Testis (tissue), 3 donors: ENCODE data around the gene SDK1. TPM values are rescaled to one million over a fixed set of nuclear protein-coding genes. Genes with fewer than 3 reads are reported as not detected.

Source experiments
- DNase-seq: peaks from one replicate; pipeline ENCODE4 v3.0.0-alpha.2; 2019
- H3K27ac ChIP-seq, 2 donors: fragments of 200-600 bp; sonication (generic); one replicate each; pipeline ENCODE4 v1.5.1; 2019
- H3K27me3 ChIP-seq: fragments of 200-600 bp; sonication (generic); one replicate; pipeline ENCODE4 v1.5.1; 2019
- H3K36me3 ChIP-seq: fragments of 200-600 bp; sonication (generic); one replicate; pipeline ENCODE4 v1.5.1; 2017; ENCODE audit warnings: low read depth; ENCODE audit errors: missing control alignments
- H3K4me1 ChIP-seq: fragments of 200-600 bp; sonication (generic); one replicate; pipeline ENCODE4 v1.5.1; 2019
- H3K4me3 ChIP-seq, 2 donors: fragments of 200-600 bp; sonication (generic); one replicate each; pipeline ENCODE4 v1.5.1; 2017 to 2019
- H3K9me3 ChIP-seq: fragments of 200-600 bp; sonication (generic); one replicate; pipeline ENCODE4 v1.5.1; 2017
- CTCF ChIP-seq, 3 experiments: fragments of 450-650 bp in 2 of 3; fragments of 200-600 bp in 1 of 3; sonication (generic) in 1 of 3; IDR thresholded peaks; one replicate each; pipeline ENCODE4 v1.5.1; 2016 to 2019; ENCODE audit warnings: antibody characterized with exemption in 3 of 3, mild to moderate bottlenecking in 2 of 3, moderate library complexity in 1 of 3
- POLR2A ChIP-seq: fragments of 450-650 bp; IDR thresholded peaks from one replicate; pipeline ENCODE4 v1.6.1; 2017; ENCODE audit warnings: antibody characterized with exemption, mild to moderate bottlenecking, moderate library complexity
- WGBS, 2 donors: methylation state at CpG; one replicate each; pipeline ENCODE4 v1.1.5; 2018; 5-methylcytosine and 5-hydroxymethylcytosine counted together
- intact Hi-C: fragments of 100-400 bp; cut with DNase I; formaldehyde crosslinking; loops from one replicate; pipeline ENCODE4 v1.15.1; 2023; ENCODE audit warnings: low total_unique reads
- polyA plus RNA-seq: library from polyadenylated mRNA; stranded (reverse); fragments of 350-450 nt; fragmentation: Illumina TruSeq; extraction: RNeasy Lipid Tissue Mini Kit (QIAGEN cat#74804); gene quantifications from one replicate; pipeline ENCODE4 v1.2.3, GENCODE V29; 2014; ENCODE audit warnings: low read depth, low replicate concordance; ENCODE audit not compliant: insufficient read depth
- total RNA-seq, 2 donors: library from RNA; depleted of rRNA; stranded (reverse); fragments of >200 nt; gene quantifications; one replicate each; pipeline ENCODE4 v1.2.3, GENCODE V29; 2016

The SDK1 gene
- total and polyA plus RNA-seq, 3 donors from 2014 or later = 20.0 to 36.2 (median 24.9) TPM

- Histone ChIP-seq H3K4me1 (no peaks in the 10 kb centered on the region), H3K4me3 (no peak overlapping the region), H3K27ac (no peak overlapping the region), H3K36me3 (no peaks in the 10 kb centered on the region), H3K9me3 (no peaks in the 10 kb centered on the region), H3K27me3 (no peaks in the 10 kb centered on the region)
- DNase-seq = no peak
- WGBS, 2 donors = 87 to 88% methylated on average over 26 of the region's 26 CpGs
- intact Hi-C loops = no loop called here
- TF ChIP-seq POLR2A (no peak), CTCF (IDR thresholded peaks at IDR 0.05) (no peak)
Observed at GRCh38 chr7:3880228-3880987, 579.4 kb downstream of the SDK1 start.

GRCh38 chr7:3882782-3883181 lies 581.7 kb downstream of the SDK1 start:
- H3K36me3 ChIP-seq = no peaks in the 10 kb centered on the region
- intact Hi-C loops = no loop called here
- no peak for DNase-seq
- H3K27me3 ChIP-seq = no peaks in the 10 kb centered on the region
- TF ChIP-seq POLR2A = no peak
- no peak for TF ChIP-seq CTCF (IDR thresholded peaks at IDR 0.05)
- no peaks in the 10 kb centered on the region for H3K9me3 ChIP-seq
- H3K4me3 ChIP-seq = no peak overlapping the region
- no peak overlapping the region for H3K27ac ChIP-seq
- 93 to 99% methylated on average over 5 of the region's 5 CpGs for WGBS, 2 donors
- no peaks in the 10 kb centered on the region for H3K4me1 ChIP-seq

- Histone ChIP-seq H3K4me1 (no peaks in the 10 kb centered on the region), H3K36me3 (no peaks in the 10 kb centered on the region)
- 91 to 92% methylated on average over 6 of the region's 6 CpGs for WGBS, 2 donors
Observed at GRCh38 chr7:3884543-3884942, 583.5 kb downstream of the SDK1 start.

GRCh38 chr7:3887096-3887690 lies 586.1 kb downstream of the SDK1 start:
- DNase-seq = no peak
- Histone ChIP-seq H3K4me3 (no peak overlapping the region), H3K27ac (no peak overlapping the region), H3K4me1 (no peaks in the 10 kb centered on the region), H3K27me3 (no peaks in the 10 kb centered on the region), H3K9me3 (no peaks in the 10 kb centered on the region), H3K36me3 (no peaks in the 10 kb centered on the region)
- intact Hi-C loops = no loop called here
- WGBS, 2 donors = 80 to 85% methylated on average over 4 of the region's 4 CpGs
- TF ChIP-seq POLR2A (no peak), CTCF (IDR thresholded peaks at IDR 0.05) (no peak)

More at GRCh38 chr7:3884543-3884942, 583.5 kb downstream of the SDK1 start:
- DNase-seq = no peak
- Histone ChIP-seq H3K9me3 (no peaks in the 10 kb centered on the region), H3K4me3 (no peak overlapping the region), H3K27me3 (no peaks in the 10 kb centered on the region), H3K27ac (no peak overlapping the region)
- intact Hi-C loops = no loop called here
- TF ChIP-seq POLR2A (no peak), CTCF (IDR thresholded peaks at IDR 0.05) (no peak)
